ENCODE data around the gene TMEM245.

The TMEM245 gene

GRCh38 chr9:109141375-109141774 lies 21.6 kb upstream of the TMEM245 start:
- Histone ChIP-seq H3K4me1 (ENCODE audit: control insufficient read depth, insufficient read depth, low read length) (no peaks in the 10 kb centered on the region), H3K4me3 (ENCODE audit: low read depth, low read length) (no peak overlapping the region), H3K27ac (ENCODE audit: extremely low read depth, low read depth, low read length) (no peak overlapping the region), H3K36me3 (ENCODE audit: control insufficient read depth in 2 of 2, insufficient read depth in 1 of 2, low read length in 2 of 2) (no peaks in the 10 kb centered on the region), H3K9me3 (ENCODE audit: control insufficient read depth, insufficient read depth, low read depth, low read length) (no peaks in the 10 kb centered on the region)
- POLR2A ChIA-PET, result no interaction called here
- CTCF ChIA-PET, result no interaction called here
- no peak for TF ChIP-seq HOXA7 (CRISPR knock-in tag; IDR thresholded peaks at IDR 0.05; ENCODE audit: borderline replicate concordance)
- no peak for TF ChIP-seq ZFP69B (tag by site-specific recombination; IDR thresholded peaks at IDR 0.05)
- no peak for TF ChIP-seq ZNF626 (tag by site-specific recombination; IDR thresholded peaks at IDR 0.05)
- TF ChIP-seq ZNF2 (tag by site-specific recombination; IDR thresholded peaks at IDR 0.05), result no peak
- TF ChIP-seq ZNF114 (tag by site-specific recombination; IDR thresholded peaks at IDR 0.05), result no peak
- TF ChIP-seq KLF9 (tag by site-specific recombination; IDR thresholded peaks at IDR 0.05; ENCODE audit: low read depth), result no peak
- TF ChIP-seq, protein P1, sequence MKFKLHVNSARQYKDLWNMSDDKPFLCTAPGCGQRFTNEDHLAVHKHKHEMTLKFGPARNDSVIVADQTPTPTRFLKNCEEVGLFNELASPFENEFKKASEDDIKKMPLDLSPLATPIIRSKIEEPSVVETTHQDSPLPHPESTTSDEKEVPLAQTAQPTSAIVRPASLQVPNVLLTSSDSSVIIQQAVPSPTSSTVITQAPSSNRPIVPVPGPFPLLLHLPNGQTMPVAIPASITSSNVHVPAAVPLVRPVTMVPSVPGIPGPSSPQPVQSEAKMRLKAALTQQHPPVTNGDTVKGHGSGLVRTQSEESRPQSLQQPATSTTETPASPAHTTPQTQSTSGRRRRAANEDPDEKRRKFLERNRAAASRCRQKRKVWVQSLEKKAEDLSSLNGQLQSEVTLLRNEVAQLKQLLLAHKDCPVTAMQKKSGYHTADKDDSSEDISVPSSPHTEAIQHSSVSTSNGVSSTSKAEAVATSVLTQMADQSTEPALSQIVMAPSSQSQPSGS (tag by site-specific recombination; IDR thresholded peaks at IDR 0.05; ENCODE audit: low read depth), result 0 out of 2 replicates have a peak, but pooled peaks have one; percentile 30
- TF ChIP-seq ZNF792 (tag by site-specific recombination; IDR thresholded peaks at IDR 0.05), result no peak

- CTCF ChIA-PET, result no interaction called here
- Histone ChIP-seq H3K4me1 (ENCODE audit: control insufficient read depth, insufficient read depth, low read length) (no peaks in the 10 kb centered on the region), H3K9me3 (ENCODE audit: control insufficient read depth, insufficient read depth, low read depth, low read length) (no peaks in the 10 kb centered on the region), H3K36me3 (ENCODE audit: control insufficient read depth in 2 of 2, insufficient read depth in 1 of 2, low read length in 2 of 2) (no peaks in the 10 kb centered on the region), H3K27ac (ENCODE audit: extremely low read depth, low read depth, low read length) (no peak overlapping the region), H3K4me3 (ENCODE audit: low read depth, low read length) (no peak overlapping the region)
- POLR2A ChIA-PET, result no interaction called here
- TF ChIP-seq ZNF629 (tag by site-specific recombination; IDR thresholded peaks at IDR 0.05) (no peak), ZNF214 (tag by site-specific recombination; IDR thresholded peaks at IDR 0.05; ENCODE audit: borderline replicate concordance) (no peak), ZNF324 (tag by site-specific recombination; IDR thresholded peaks at IDR 0.05) (no peak), ZNF416 (tag by site-specific recombination; IDR thresholded peaks at IDR 0.05) (no peak), ZNF660 (tag by site-specific recombination; IDR thresholded peaks at IDR 0.05) (0 out of 2 replicates have a peak, but pooled peaks have one; percentile 21), ZNF571 (tag by site-specific recombination; IDR thresholded peaks at IDR 0.05) (no peak), ZNF473 (tag by site-specific recombination; IDR thresholded peaks at IDR 0.05) (no peak), ZNF335 (tag by site-specific recombination; conservative IDR thresholded peaks at IDR 0.05) (0 out of 2 replicates have a peak, but pooled peaks have one; percentile 11), ZNF366 (tag by site-specific recombination; conservative IDR thresholded peaks at IDR 0.05) (no peak), ZNF645 (tag by site-specific recombination; IDR thresholded peaks at IDR 0.05) (no peak)
- TF ChIP-seq, protein P2, sequence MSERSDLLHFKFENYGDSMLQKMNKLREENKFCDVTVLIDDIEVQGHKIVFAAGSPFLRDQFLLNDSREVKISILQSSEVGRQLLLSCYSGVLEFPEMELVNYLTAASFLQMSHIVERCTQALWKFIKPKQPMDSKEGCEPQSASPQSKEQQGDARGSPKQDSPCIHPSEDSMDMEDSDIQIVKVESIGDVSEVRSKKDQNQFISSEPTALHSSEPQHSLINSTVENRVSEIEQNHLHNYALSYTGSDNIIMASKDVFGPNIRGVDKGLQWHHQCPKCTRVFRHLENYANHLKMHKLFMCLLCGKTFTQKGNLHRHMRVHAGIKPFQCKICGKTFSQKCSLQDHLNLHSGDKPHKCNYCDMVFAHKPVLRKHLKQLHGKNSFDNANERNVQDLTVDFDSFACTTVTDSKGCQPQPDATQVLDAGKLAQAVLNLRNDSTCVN (tag by site-specific recombination; optimal IDR thresholded peaks at IDR 0.05), result no peak
These were observed 20.1 kb upstream of the TMEM245 start for GRCh38 chr9:109139851-109140250.

DNA sequence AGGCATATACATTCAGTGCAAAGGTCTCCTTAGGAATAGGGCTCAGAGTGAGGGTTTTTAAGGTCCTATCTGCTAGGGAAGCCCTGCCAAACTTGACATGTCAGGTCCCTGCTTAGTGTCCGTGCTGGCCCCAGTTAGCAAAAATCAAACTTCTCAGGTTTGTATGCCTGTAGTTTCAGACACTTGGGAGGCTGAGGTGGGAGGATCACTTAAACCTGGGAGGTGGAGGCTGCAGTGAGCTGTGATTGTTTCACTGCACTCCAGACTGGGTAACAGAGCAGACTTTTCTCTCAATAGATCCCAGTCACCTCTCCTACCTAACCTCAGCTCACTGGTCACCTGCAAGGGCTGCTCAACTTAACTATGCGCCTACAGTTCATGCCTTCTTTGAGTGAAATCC lies 18.7 kb upstream of the TMEM245 start:
- Histone ChIP-seq H3K27ac (ENCODE audit: extremely low read depth, low read depth, low read length) (no peak overlapping the region), H3K4me1 (ENCODE audit: control insufficient read depth, insufficient read depth, low read length) (no peaks in the 10 kb centered on the region), H3K4me3 (ENCODE audit: low read depth, low read length) (no peak overlapping the region), H3K36me3 (ENCODE audit: control insufficient read depth in 2 of 2, insufficient read depth in 1 of 2, low read length in 2 of 2) (no peaks in the 10 kb centered on the region), H3K9me3 (ENCODE audit: control insufficient read depth, insufficient read depth, low read depth, low read length) (no peaks in the 10 kb centered on the region)
- POLR2A ChIA-PET, result no interaction called here
- CTCF ChIA-PET, result no interaction called here
- TF ChIP-seq ZNF146 (tag by site-specific recombination; IDR thresholded peaks at IDR 0.05) (no peak), YY2 (tag by site-specific recombination; IDR thresholded peaks at IDR 0.05) (no peak)
